ENCODE results near the gene EPB41L1.

The EPB41L1 gene

GRCh38 chr20:36183155-36183944 lies 28.8 kb downstream of the EPB41L1 start:
- Histone ChIP-seq H3K36me3 (no peaks in the 10 kb centered on the region), H3K9me3 (ENCODE audit: severe bottlenecking) (no peaks in the 10 kb centered on the region), H3K27ac (no peak overlapping the region), H3K27me3 (ENCODE audit: insufficient read depth, low read depth, severe bottlenecking) (no peaks in the 10 kb centered on the region), H3K4me3 (ENCODE audit: low read depth, low read length) (no peak overlapping the region)
- no peak for DNase-seq
- TF ChIP-seq CTCF (IDR thresholded peaks at IDR 0.05; ENCODE audit: low read depth, low read length), result no peak

- Histone ChIP-seq H3K27me3 (ENCODE audit: insufficient read depth, low read depth, severe bottlenecking) (no peaks in the 10 kb centered on the region), H3K9me3 (ENCODE audit: severe bottlenecking) (no peaks in the 10 kb centered on the region), H3K36me3 (peaks cover 8% of the 10 kb centered on the region; the same call in 1 of the 2 replicates), H3K27ac (no peak overlapping the region), H3K4me3 (ENCODE audit: low read depth, low read length) (no peak overlapping the region)
- TF ChIP-seq CTCF (IDR thresholded peaks at IDR 0.05; ENCODE audit: low read depth, low read length), result no peak
- DNase-seq, result no peak
Measured at GRCh38 chr20:36184816-36185776, 30.6 kb downstream of the EPB41L1 start.

GRCh38 chr20:36193977-36194712 lies 39.6 kb downstream of the EPB41L1 start:
- no peak for DNase-seq
- H3K36me3 ChIP-seq, result peaks cover 12% of the 10 kb centered on the region; the same call in 1 of the 2 replicates
- no peaks in the 10 kb centered on the region for H3K27me3 ChIP-seq (ENCODE audit: insufficient read depth, low read depth, severe bottlenecking)
- TF ChIP-seq CTCF (IDR thresholded peaks at IDR 0.05; ENCODE audit: low read depth, low read length), result no peak
- H3K9me3 ChIP-seq (ENCODE audit: severe bottlenecking), result no peaks in the 10 kb centered on the region
- no peak overlapping the region for H3K4me3 ChIP-seq (ENCODE audit: low read depth, low read length)
- H3K27ac ChIP-seq, result no peak overlapping the region

GRCh38 chr20:36196676-36197075 lies 42.1 kb downstream of the EPB41L1 start:
- Histone ChIP-seq H3K4me3 (ENCODE audit: low read depth, low read length) (no peak overlapping the region), H3K27ac (peak overlapping the region; percentile 57), H3K27me3 (ENCODE audit: insufficient read depth, low read depth, severe bottlenecking) (no peaks in the 10 kb centered on the region), H3K36me3 (peaks cover 5% of the 10 kb centered on the region; the same call in 1 of the 2 replicates), H3K9me3 (ENCODE audit: severe bottlenecking) (no peaks in the 10 kb centered on the region)
- DNase-seq, result no peak
- TF ChIP-seq CTCF (IDR thresholded peaks at IDR 0.05; ENCODE audit: low read depth, low read length), result no peak

GRCh38 chr20:36197271-36197670 lies 42.7 kb downstream of the EPB41L1 start:
- DNase-seq, result peak; percentile 74
- Histone ChIP-seq H3K27ac (peak overlapping the region; percentile 57), H3K9me3 (ENCODE audit: severe bottlenecking) (no peaks in the 10 kb centered on the region), H3K36me3 (peaks cover 4% of the 10 kb centered on the region; the same call in 1 of the 2 replicates), H3K4me3 (ENCODE audit: low read depth, low read length) (no peak overlapping the region), H3K27me3 (ENCODE audit: insufficient read depth, low read depth, severe bottlenecking) (no peaks in the 10 kb centered on the region)
- TF ChIP-seq CTCF (IDR thresholded peaks at IDR 0.05; ENCODE audit: low read depth, low read length), result no peak
